Measurements from ENCODE around the gene ANAPC10.

GRCh38 chr4:145035494-145036136 lies 62.4 kb downstream of the ANAPC10 start:
- TF ChIP-seq EP300 (IDR thresholded peaks at IDR 0.05), result no peak
- no peak for TF ChIP-seq POLR2AphosphoS5 (IDR thresholded peaks at IDR 0.05)

All from upper lobe of left lung (tissue), 4 donors.